Measurements from ENCODE around the gene SKOR2. TPM values are rescaled to one million over a fixed set of nuclear protein-coding genes. Genes with fewer than 3 reads are reported as not detected.

The SKOR2 gene
- total and polyA plus RNA-seq, 5 donors from 2014 or later: not detected

GRCh38 chr18:47263430-47264307, 12.2 kb upstream of the SKOR2 start:
- Histone ChIP-seq H3K9me3 (ENCODE audit: control insufficient read depth in 2 of 2, low read length in 2 of 2) (no peaks in the 10 kb centered on the region), H3K36me3 (ENCODE audit: control insufficient read depth, insufficient read depth, low read length) (no peaks in the 10 kb centered on the region), H3K4me1 (ENCODE audit: control insufficient read depth, insufficient read depth, low read length, poor library complexity, severe bottlenecking) (no peaks in the 10 kb centered on the region), H3K27me3 (ENCODE audit: control insufficient read depth, insufficient read depth, low read length) (peaks cover 23% of the 10 kb centered on the region), H3K27ac (ENCODE audit: insufficient read depth, low read length, poor library complexity, severe bottlenecking) (no peak overlapping the region), H3K4me3 (ENCODE audit: low read depth, low read length) (no peak overlapping the region)
- peaks cover 68% of the 10 kb centered on the region for H3K27me3 Mint-ChIP-seq
- DNase-seq (no peak), ATAC-seq (ENCODE audit: low read depth in 2 of 2) (no peak)
- peaks cover 0 to 6% (median 2%) of the 10 kb centered on the region in 7 donors for H3K9me3 Mint-ChIP-seq
- H3K4me3 Mint-ChIP-seq: no peak overlapping the region
- no peak overlapping the region for H3K27ac Mint-ChIP-seq
- no peaks in the 10 kb centered on the region for H3K36me3 Mint-ChIP-seq
- peaks cover 0 to 5% (median 0%) of the 10 kb centered on the region in 4 donors for H3K4me1 Mint-ChIP-seq

DNA sequence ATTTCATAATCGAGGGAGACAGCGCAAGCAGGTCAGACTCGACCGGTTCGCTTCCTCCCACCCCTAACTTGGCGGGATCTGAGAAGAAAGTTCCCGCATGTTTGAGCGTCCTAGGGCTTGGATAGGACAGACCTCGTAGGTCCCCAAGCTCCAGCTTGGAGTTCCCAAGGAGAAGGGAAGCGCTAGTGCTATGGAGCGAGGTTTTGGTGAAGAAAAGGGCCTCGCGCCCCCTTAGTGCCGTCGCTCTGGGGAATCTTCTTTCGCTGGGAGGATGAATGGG, 11.6 kb upstream of the SKOR2 start:
- no peak overlapping the region for H3K4me3 ChIP-seq (ENCODE audit: low read depth, low read length)
- peaks cover 0 to 5% (median 0%) of the 10 kb centered on the region in 4 donors for H3K4me1 Mint-ChIP-seq
- no peaks in the 10 kb centered on the region for H3K4me1 ChIP-seq (ENCODE audit: control insufficient read depth, insufficient read depth, low read length, poor library complexity, severe bottlenecking)
- H3K36me3 Mint-ChIP-seq: no peaks in the 10 kb centered on the region
- H3K27me3 ChIP-seq (ENCODE audit: control insufficient read depth, insufficient read depth, low read length): peaks cover 23% of the 10 kb centered on the region
- H3K9me3 ChIP-seq (ENCODE audit: control insufficient read depth in 2 of 2, low read length in 2 of 2): no peaks in the 10 kb centered on the region
- H3K27ac Mint-ChIP-seq: no peak overlapping the region
- no peak overlapping the region for H3K4me3 Mint-ChIP-seq
- ATAC-seq (ENCODE audit: low read depth in 2 of 2): no peak
- no peaks in the 10 kb centered on the region for H3K36me3 ChIP-seq (ENCODE audit: control insufficient read depth, insufficient read depth, low read length)
- no peak for DNase-seq
- H3K27ac ChIP-seq (ENCODE audit: insufficient read depth, low read length, poor library complexity, severe bottlenecking): no peak overlapping the region
- peaks cover 74% of the 10 kb centered on the region for H3K27me3 Mint-ChIP-seq
- peaks cover 0 to 6% (median 2%) of the 10 kb centered on the region in 7 donors for H3K9me3 Mint-ChIP-seq

- no peak overlapping the region for H3K4me3 Mint-ChIP-seq
- H3K27me3 ChIP-seq (ENCODE audit: control insufficient read depth, insufficient read depth, low read length): peaks cover 23% of the 10 kb centered on the region
- H3K27ac Mint-ChIP-seq: peak overlapping the region in 1 of 3 donors; percentile 32
These were observed 11.1 kb upstream of the SKOR2 start for GRCh38 chr18:47262301-47263149.

DNA sequence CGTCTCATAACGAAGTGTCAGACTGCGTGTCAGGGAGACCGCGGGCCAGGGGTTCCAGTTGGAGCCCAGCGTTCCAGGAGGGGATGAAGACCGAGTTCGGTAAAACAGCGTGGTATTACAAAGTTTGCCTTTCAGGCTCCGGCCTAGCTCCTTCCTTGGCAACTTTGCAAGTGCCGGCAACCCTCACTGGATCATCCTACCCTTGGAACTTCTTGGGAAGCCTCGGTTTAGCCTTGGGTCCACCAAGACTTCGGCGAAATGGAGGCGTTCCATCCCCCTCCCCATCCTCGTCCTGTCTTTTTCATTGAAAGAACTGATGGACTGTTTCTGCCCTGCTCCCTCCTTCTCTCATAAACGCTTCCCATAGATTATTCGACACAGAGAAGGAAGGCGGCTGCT, 10.4 kb upstream of the SKOR2 start:
- no peak overlapping the region for H3K27ac ChIP-seq (ENCODE audit: insufficient read depth, low read length, poor library complexity, severe bottlenecking)
- no peaks in the 10 kb centered on the region for H3K36me3 Mint-ChIP-seq

More at GRCh38 chr18:47262301-47263149, 11.1 kb upstream of the SKOR2 start:
- DNase-seq (no peak), ATAC-seq (ENCODE audit: low read depth in 2 of 2) (no peak)
- H3K36me3 Mint-ChIP-seq: no peaks in the 10 kb centered on the region
- Histone ChIP-seq H3K9me3 (ENCODE audit: control insufficient read depth in 2 of 2, low read length in 2 of 2) (no peaks in the 10 kb centered on the region), H3K36me3 (ENCODE audit: control insufficient read depth, insufficient read depth, low read length) (no peaks in the 10 kb centered on the region), H3K4me1 (ENCODE audit: control insufficient read depth, insufficient read depth, low read length, poor library complexity, severe bottlenecking) (no peaks in the 10 kb centered on the region), H3K27ac (ENCODE audit: insufficient read depth, low read length, poor library complexity, severe bottlenecking) (no peak overlapping the region), H3K4me3 (ENCODE audit: low read depth, low read length) (no peak overlapping the region)
- peaks cover 0 to 5% (median 0%) of the 10 kb centered on the region in 4 donors for H3K4me1 Mint-ChIP-seq
- H3K27me3 Mint-ChIP-seq: peaks cover 72% of the 10 kb centered on the region
- H3K9me3 Mint-ChIP-seq: peaks cover 0 to 6% (median 2%) of the 10 kb centered on the region in 7 donors

DNA sequence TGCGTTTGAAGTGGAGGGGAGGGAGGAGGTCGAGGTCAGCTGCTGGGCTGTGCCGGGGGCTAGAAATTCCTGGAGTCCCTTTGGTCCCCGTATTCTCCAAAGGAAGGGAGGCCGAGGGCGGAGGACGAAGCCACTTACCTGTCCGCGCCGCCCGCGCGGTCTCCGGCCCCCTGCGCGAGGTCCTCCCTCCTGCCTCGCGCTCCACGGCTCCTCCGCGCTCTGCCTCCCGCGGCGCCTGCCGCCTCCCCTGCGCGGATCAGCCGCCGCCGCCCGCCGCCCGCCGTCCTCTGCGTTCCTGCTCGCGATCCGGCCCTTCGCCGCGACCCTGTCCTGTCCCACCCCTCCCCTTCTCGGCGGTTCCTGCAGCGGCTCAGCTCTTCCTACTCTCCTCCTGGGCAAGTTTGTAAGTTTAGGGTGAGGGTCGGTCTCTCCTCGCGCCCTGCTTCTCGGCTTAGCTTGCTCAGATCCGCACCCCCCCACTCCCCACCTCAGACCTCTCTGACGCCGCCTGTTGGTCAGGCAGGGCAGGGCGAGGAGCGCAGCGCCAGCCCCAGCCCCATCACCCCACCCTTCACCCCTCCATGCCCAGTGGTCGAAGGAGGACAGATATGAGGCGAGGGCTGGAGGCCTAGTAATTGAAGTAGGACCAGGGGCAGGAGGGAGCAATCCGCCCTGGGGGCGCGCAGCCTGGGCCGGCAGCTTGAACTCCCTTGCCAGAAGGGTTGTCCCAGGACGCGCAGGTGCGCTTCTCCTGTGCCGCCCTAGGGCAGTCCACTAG, 9.7 kb upstream of the SKOR2 start:
- Histone ChIP-seq H3K36me3 (ENCODE audit: control insufficient read depth, insufficient read depth, low read length) (no peaks in the 10 kb centered on the region), H3K9me3 (ENCODE audit: control insufficient read depth in 2 of 2, low read length in 2 of 2) (peaks cover 0 to 3% of the 10 kb centered on the region in 2 experiments), H3K27me3 (ENCODE audit: control insufficient read depth, insufficient read depth, low read length) (peaks cover 20% of the 10 kb centered on the region), H3K27ac (ENCODE audit: insufficient read depth, low read length, poor library complexity, severe bottlenecking) (no peak overlapping the region), H3K4me1 (ENCODE audit: control insufficient read depth, insufficient read depth, low read length, poor library complexity, severe bottlenecking) (no peaks in the 10 kb centered on the region), H3K4me3 (ENCODE audit: low read depth, low read length) (no peak overlapping the region)
- Mint-ChIP-seq H3K4me1 (peaks cover 0 to 5% (median 0%) of the 10 kb centered on the region in 4 donors), H3K9me3 (peaks cover 0 to 6% (median 2%) of the 10 kb centered on the region in 7 donors), H3K27me3 (peaks cover 77% of the 10 kb centered on the region), H3K27ac (no peak overlapping the region), H3K36me3 (no peaks in the 10 kb centered on the region), H3K4me3 (no peak overlapping the region)
- ATAC-seq (ENCODE audit: low read depth in 2 of 2) (no peak), DNase-seq (no peak)

More for the DNA sequence above, 10.4 kb upstream of the SKOR2 start:
- Histone ChIP-seq H3K4me1 (ENCODE audit: control insufficient read depth, insufficient read depth, low read length, poor library complexity, severe bottlenecking) (no peaks in the 10 kb centered on the region), H3K27me3 (ENCODE audit: control insufficient read depth, insufficient read depth, low read length) (peaks cover 23% of the 10 kb centered on the region), H3K4me3 (ENCODE audit: low read depth, low read length) (no peak overlapping the region), H3K36me3 (ENCODE audit: control insufficient read depth, insufficient read depth, low read length) (no peaks in the 10 kb centered on the region), H3K9me3 (ENCODE audit: control insufficient read depth in 2 of 2, low read length in 2 of 2) (no peaks in the 10 kb centered on the region)
- peak overlapping the region in 1 of 3 donors; percentile 32 for H3K27ac Mint-ChIP-seq
- ATAC-seq (ENCODE audit: low read depth in 2 of 2) (no peak), DNase-seq (no peak)
- peaks cover 72% of the 10 kb centered on the region for H3K27me3 Mint-ChIP-seq
- H3K4me3 Mint-ChIP-seq: no peak overlapping the region
- H3K9me3 Mint-ChIP-seq: peaks cover 0 to 6% (median 2%) of the 10 kb centered on the region in 7 donors
- peaks cover 0 to 5% (median 0%) of the 10 kb centered on the region in 4 donors for H3K4me1 Mint-ChIP-seq

DNA sequence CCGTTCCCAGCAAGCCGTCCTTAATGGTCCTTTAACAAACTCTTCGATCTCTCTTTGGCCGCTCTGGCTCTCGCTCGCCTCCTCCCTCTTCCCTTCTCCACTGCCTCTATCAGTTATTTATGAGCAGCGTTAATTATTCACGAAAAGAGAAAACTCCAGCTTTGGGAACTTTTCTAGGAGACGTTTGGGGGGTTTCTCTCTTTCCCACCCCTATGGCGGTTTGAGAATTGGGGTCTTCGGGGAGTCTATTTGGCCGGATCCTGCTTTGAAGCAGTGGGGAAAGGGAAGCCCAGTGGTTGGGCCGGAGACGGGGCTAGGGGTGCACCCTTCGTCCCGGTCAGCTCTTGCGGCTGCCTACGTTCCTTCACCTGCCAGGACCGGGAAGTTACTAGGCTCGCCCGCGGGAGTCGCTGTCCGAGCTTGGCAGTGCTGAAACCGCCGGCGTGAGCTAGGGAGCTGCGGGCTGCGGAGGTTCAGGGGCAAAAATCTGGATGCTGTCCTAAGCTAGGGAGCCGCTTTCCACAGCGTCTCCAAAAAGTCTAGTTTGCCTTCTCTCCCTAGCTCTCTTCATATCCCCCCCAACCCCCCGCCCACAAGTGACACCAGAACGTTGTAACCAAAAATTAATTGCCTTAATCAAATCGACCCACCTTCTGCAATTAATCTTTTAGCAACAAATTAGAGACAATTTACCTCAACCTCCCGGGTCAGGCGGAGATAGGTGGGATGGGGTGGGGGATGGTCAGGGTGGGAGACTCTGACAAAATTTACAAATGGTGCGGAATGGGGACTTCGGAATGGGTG, 8.9 kb upstream of the SKOR2 start:
- H3K9me3 Mint-ChIP-seq: peaks cover 0 to 7% (median 2%) of the 10 kb centered on the region in 7 donors
- H3K9me3 ChIP-seq (ENCODE audit: control insufficient read depth in 2 of 2, low read length in 2 of 2): peaks cover 0 to 3% of the 10 kb centered on the region in 2 experiments
- H3K27me3 Mint-ChIP-seq: peaks cover 83% of the 10 kb centered on the region
- no peak overlapping the region for H3K27ac ChIP-seq (ENCODE audit: insufficient read depth, low read length, poor library complexity, severe bottlenecking)
- H3K27me3 ChIP-seq (ENCODE audit: control insufficient read depth, insufficient read depth, low read length): peaks cover 21% of the 10 kb centered on the region
- peaks cover 0 to 5% (median 0%) of the 10 kb centered on the region in 4 donors for H3K4me1 Mint-ChIP-seq
- no peaks in the 10 kb centered on the region for H3K4me1 ChIP-seq (ENCODE audit: control insufficient read depth, insufficient read depth, low read length, poor library complexity, severe bottlenecking)
- no peaks in the 10 kb centered on the region for H3K36me3 Mint-ChIP-seq
- H3K4me3 ChIP-seq (ENCODE audit: low read depth, low read length): no peak overlapping the region
- no peak for ATAC-seq (ENCODE audit: low read depth in 2 of 2)
- H3K4me3 Mint-ChIP-seq: no peak overlapping the region
- peak overlapping the region in 1 of 3 donors; percentile 74 for H3K27ac Mint-ChIP-seq
- DNase-seq: peak in 1 of 3 donors; percentile 17
- H3K36me3 ChIP-seq (ENCODE audit: control insufficient read depth, insufficient read depth, low read length): no peaks in the 10 kb centered on the region

Data from CD4-positive, CD25-positive, alpha-beta regulatory T cell (primary cell).